Activated effector memory CD4-positive, alpha-beta T cell treated with anti-CD3 and anti-CD28 coated beads, Interleukin-2, amount 50 U/mL, for 16 hours (primary cell): Measurements from ENCODE around the gene RASA3.

Source experiments
- DNase-seq: peaks from one replicate; pipeline ENCODE4 v3.0.0-alpha.2; 2020

RASA3 gene

DNA sequence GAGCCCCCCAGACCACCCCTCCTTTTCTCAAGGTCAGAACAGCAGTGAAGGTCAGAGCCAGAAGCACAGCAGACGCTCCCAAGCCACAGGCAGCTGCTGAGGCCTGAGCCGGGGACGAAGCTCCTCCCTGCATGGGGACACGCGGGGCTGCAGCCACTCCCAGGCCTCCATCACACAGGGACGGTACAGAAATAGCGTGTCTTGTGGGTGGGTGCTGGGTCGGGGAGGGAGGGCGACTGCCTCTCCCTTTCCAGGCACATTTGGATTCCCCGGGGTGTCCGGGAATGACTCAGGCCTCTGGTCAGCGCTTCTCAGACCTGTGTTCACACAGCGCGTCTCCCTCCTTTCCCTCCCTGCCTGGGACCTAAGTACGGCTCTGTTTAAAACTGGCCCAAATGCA lies 33.2 kb downstream of the RASA3 start:
- peak; percentile 63 for DNase-seq

DNA sequence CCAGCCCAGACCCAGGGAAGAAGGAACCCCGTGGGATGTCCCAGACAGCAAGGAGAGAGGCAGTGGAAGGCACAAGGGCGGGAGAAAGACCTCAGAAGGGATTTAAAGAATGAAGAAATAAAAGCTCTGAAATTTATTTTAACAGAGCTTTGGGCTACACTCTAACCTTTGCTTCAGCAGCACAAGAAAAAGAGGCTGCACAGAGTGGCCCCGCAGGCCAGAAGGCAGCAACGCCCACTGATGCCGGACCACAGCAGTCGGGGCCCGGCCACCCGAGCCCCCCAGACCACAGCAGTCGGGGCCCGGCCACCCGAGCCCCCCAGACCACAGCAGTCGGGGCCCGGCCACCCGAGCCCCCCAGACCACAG lies 33.8 kb downstream of the RASA3 start:
- DNase-seq, result peak; percentile 45

DNA sequence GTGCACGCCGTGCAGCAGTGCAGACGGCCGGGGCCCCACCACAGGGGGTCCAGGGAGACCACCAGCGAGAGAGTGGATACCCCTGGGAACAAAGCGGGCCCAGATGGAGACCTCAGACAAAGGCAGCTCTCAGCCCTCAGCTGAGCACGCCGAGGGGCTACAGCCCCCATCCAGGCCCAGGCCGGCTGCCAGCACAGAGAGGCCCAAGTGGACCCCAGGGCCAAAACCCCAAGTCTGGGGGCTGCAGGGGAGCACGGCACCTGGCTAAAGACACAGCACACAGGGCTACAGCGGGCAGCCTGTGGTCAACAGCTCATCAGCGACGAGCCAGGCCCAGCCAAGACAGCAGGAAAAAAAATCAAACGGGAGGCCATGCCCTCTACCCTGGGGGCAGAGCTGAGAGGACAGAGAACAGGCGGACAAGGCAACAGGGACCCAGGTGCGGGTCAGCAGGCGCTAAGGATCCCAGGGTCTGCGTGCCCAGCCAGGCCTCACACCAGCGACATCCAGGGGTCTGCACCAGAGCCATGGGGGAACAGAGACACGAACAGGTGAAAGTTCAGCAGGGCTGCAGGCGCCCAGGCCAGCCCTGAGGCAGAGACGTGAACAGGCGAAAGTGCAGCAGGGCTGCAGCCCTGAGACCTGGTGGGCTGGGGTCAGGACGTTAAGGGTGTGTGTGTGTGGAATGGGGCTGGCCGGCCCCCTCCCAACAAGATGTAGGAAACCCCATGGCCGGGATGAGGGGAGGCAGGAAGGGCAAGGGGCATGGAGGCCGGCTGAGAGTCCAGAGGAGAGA lies 34.3 kb downstream of the RASA3 start:
- DNase-seq, result peak; percentile 55

DNA sequence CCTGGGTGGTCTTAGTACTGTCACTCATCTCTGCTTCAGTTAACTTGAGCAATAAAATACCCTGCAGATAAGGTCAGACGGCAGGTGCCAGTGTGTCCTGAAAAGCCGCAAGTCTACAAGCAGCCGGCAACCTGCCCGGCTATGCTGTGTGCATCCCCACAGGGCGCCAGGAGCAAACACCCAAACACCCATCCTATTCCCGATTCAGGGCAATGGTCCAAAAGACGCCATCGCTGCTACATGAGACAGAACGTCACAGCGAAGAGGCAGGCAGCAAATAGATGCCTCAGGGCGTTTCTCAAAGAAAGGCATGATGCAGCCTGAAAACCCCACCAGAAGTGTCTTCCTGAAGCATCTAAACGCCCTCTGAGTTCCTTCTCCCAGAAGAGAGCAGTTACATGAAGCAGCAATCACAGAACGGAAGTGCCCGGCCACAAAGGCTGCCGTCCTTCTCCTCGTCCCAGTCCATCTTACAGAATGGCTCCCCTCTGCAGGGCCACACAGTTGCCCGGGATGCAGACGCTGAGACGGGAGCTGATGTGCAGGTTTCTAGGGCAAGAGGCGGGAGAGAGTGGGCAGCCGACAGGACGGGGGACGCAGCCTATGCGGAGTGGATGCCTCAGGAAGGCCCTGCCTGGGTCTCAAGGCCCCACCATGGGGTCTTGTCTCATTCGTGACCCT lies 35.1 kb downstream of the RASA3 start:
- no peak for DNase-seq

DNA sequence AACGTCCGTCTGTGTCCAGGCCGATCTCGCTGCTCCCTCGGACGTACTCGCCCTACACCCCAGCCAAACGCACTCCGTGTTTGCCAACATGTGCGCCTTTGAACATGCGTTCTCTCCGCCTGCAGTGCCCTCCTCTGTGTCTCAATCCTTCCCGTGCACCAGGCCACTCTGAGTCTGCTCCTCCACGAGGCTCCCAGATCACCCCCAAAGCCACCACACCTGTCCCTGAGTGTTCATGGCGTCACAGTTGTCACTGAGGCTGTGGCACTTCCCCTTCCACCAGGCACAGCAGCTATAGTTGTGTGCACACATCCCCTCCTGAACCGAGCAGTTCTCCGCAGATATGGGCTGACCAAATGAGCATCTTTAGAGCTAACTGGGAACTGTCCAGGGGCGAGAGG lies 35.6 kb downstream of the RASA3 start:
- DNase-seq, result peak; percentile 55

DNA sequence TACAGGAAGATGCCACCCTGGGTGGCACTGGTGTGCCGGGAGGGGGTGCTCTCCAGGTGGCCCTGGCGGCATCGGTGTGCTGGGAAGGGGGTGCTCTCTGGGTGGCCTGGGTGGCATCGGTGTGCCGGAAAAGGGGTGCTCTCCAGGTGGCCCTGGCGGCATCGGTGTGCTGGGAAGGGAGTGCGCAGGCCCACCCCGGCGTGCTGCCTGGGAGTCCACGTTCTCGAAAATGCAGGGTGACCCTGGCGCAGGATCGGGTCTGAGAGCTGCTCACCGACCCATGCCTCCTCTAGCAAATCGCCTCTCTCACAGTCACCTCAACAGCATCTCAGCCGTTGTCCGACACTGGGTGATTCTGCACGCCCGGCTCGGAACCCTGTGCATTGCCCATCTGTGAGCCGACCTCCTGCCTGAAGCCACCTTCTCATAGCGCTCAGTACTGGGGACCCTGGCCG lies 36.4 kb downstream of the RASA3 start:
- peak; percentile 47 for DNase-seq

DNA sequence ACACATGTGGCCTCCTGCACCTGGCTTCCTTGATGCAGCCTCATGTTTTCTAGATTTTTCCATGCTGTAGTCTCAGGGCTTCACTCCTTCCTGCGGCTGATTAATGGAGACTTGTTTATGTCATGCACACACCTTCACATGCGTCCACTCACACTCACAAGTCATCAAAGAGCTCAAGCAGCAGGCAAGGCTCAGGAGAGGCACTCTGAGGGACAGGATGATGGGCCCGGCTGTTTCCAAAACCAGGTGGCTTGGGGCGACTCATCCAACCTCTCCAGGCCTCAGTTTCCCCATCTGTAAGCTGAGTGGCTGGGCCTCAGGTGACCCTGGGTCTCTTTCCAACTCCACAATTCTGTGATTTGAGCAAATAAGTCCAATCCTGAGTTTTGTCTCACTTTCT lies 36.9 kb downstream of the RASA3 start:
- peak; percentile 60 for DNase-seq

DNA sequence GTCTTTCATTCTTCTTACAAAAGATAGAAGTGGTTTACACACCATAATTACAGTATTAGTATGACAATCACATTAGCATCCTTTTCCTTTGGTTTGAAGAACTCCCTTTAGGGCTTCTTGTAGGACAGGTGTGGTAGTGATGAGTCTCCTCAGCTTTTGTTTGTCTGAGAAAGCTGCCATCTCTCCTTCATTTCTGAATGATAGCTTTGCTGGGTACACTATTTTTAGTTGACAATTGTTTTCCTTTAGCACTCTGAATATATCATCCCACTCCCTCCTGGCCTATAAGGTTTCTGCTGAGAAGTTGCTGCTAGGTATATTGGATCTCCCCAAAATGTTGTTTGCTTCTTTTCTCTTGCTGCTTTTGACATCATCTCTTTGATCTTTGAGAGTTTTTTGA lies 39.3 kb downstream of the RASA3 start:
- no peak for DNase-seq

DNA sequence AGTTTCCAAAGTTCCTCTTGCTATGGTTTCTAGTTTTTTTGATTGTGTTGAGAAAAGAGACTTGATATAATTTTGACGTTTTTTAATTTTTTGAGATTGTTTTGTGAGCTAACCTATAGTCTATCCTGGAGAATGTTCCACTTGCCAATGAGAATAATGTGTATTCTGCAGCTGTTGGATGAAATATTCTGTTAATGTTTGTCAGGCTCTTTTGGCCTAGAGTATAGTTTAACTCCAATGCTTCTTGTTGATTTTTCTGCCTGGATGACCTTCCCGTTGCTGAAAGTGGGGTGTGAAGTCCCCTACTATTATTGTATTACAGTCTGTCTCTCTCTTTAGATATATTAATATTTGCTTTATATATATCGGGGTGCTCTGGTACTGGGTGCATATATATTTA lies 40.0 kb downstream of the RASA3 start:
- no peak for DNase-seq

DNA sequence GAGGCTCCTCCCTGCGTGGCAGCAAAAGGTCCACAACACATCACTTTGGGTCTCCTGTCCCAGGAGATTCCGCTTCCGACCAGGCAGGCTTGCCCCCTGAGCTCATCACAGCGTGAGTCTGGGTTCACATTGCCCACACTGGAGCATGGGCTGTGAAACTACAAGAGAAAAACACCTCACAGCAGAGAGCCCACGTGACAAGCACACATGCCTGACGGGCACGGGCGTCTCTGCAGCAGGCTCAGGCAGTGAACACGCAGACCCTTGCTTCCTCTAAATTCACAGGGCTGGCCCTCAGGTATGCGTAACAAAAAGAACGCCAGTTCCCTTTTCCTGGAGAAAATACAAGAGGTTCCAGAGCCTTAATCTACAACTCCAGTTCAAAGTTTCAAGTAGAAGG lies 41.9 kb downstream of the RASA3 start:
- peak; percentile 43 for DNase-seq

DNA sequence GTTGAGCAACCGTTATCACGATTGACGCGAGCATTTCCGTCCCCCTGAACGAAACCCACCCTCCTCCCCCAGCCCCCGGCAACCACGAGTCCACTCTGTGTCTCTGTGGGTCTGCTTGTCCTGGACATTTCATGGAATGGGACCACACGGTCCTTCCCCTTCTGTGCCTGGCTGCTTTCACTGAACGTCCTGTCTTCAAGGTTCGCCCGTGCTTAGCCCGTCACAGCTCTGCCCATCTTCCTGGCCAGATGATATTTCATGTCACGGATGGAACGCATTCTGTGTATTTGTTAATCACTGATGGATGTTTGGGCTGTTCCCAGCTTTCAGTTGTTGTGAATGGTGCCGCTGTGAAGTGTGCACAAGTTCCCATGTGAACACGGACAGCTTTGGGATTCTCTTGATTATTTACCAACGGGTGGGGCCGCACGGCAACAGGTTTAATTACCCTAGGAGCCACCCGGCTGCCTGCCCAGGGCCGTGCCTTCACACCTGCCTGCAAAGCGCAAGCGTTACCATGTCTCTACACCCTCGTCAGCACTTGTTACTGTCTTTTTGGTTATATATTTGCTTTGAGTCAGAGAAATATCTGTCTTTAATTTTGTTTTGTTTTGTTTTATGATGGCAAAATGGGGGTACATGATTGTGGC lies 42.5 kb downstream of the RASA3 start:
- peak; percentile 51 for DNase-seq

DNA sequence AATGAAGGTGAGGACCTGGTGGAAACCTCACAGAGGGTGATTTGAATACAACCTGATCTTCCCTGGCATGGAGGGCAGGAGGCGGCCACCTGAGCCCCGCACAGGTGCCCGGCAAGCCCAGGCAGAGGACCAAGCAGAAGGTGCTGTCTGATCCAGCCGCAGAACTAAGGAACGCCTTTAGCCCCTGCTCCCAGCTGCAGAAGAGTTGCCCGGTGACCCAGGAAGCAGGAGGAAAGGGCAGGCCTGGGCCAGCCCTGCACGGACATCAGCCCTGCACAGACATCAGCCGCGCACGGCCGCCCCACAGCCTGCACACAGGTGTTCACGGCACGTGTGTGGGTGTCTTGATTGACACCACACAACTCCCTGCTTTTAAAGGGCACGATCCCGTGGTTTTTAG lies 43.1 kb downstream of the RASA3 start:
- peak; percentile 28 for DNase-seq

DNA sequence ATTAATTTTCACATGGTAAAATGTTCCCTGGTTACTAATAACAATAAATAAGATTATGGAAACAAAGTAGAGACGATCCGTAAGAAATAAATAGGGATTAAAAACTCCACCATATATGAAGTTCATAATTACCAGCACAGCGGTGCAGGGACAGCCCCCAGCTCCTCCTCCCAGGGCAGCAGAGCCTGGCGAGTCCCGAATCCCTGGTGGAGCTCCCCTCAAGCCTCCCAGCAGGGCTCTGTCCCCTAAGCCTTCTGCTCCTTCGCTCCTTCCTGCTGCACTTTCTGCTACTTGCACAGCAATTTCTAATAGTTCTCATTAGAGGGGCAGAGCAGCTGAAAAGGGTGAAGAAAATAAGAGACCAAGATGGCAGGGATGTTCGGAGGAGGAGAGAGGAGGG lies 43.6 kb downstream of the RASA3 start:
- DNase-seq, result no peak

DNA sequence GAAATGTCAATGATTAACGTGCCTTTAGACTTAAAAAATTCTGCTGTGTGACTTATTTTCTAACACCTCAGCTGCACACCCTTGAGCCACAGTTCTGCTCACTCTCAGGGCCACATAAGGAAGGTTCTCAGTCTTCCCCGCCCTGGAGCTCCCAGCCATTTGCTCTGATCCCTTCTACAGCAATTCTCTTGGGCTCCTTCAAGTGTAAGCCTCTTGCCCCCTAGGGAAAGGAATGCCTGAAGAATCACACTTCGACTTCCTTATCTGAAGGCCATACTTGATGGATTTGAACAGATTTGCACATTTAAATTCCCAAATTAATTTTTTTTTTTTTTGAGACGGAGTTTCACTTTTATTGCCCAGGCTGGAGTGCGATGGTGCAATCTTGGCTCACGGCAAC lies 44.2 kb downstream of the RASA3 start:
- peak; percentile 30 for DNase-seq

DNA sequence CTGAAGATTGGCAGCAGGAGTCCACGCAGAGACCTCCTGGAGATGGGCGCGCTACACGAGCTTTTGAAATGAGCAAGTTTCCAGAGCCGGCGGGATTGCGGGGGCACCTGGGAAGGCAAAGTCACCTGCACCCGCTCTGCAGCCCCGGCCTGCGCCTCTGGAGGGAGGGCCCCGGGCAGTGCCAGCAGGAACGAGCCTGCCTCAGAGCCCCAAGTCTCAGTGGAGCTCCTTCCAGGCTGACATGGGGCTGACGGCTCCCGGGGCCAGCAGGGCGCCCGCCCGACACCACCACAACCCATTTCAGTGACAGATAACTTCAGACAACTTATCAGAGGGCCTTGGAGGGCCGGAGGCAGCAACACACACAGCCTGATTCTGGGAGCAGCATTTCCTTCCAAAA lies 45.0 kb downstream of the RASA3 start:
- peak; percentile 62 for DNase-seq

DNA sequence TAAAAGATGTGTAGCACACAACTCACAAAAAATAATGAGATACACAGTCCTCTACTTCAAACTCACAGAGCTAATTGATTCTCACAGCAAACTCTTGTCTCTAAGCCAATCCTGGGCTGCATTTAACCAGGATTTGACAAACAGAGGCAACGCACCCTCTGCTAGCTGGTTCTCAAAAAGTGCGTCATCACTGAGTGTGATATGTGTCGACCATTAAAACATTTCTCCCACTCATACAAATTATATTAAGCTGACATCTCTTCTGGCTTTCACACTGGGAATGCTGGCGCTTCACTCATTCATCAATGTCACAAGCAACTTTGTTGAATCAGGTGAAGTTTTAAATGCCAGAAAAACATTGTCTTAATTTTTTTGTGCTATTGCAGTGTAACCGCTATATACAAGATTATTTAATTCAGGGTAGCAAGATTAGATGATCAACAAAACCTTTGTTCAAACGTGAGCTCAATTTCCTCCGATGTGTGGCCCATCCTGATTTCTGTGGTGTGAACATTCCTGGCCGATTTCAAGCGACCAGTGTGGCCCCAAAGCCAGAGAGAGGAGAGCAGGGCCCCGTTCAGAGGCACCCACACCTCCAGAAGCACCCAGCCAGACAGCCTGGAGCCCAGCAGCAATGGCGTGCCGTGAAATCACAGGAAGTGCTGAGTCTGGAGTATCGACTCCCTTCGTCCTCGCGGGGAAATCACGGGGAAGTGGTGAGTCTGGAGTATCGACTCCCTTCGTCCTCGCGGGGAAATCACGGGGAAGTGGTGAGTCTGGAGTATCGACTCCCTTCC lies 49.4 kb downstream of the RASA3 start:
- peak; percentile 57 for DNase-seq

DNA sequence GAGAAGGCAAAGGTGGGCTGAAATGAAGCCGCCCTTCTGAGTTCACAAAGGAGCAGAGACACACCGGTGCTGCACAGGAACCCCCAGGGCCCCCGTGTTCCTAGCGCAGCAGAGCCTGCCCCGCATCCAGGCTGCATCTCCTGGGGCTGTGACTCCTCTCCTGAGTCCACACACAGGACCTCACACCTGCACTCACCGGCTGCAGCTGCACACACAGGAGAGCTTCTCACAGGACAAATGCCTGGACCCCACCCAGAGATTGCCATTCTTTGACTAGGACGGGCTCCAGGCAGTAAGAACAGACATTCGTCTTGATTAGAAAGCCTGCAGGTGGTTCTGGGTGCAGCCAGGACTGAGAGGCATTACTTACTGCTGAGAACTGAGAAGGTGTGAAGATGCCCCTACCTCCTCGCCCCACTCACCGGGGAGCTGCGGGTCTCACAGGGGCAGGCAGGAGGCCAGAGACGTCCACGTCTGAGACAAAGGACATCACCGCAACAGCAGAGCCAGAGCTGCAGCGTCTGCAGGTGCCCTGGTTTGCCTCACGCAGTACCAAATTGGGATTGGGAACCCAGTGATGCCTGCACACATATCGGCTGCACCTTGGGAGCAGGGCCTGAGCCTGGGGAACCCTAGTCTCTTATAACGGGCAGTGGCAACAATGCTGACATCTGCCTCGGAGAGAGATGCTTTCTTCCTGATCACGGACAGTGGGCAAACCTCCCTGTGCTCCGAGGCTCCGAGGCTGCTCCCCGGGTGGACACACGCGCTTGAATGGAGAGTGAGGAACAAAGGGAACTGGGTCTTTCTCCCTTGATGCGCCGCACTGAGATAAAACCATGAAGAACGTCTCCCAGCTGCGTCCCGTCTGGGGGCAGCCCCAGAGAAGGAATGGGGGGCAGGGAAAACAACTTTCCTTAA lies 50.4 kb downstream of the RASA3 start:
- peak; percentile 60 for DNase-seq

DNA sequence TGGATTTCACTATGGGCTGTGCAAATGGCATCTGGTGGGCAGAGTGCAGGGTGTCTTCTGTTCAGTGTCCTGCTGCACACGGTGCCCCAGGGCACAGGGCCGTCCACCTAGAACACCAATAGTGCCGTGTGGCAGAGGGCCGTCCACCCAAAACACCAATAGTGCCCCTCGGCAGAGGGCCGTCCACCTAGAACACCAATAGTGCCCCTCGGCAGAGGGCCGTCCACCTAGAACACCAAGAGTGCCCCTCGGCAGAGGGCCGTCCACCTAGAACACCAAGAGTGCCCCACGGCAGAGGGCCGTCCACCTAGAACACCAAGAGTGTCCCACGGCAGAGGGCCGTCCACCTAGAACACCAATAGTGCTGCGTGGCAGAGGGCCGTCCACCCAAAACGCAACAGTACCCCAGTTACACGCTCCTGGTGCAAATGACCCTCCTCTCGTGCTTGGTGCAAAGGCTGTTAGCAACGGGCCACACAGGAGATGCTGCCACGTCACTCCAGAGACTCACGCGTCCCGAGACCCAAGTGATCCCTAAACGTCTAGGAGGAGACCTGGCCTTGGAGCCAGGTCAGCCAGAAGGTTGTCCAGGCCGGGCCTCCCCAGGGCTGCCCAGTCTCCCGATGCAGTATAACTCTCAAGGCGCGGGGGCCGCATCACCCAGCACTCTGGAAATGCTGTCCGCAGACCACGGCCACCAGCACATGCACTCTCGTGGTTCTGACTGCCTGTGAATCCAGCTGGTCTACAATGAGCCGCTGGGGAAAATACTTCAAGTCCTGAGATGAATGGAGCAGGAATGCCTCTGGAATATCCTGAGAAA lies 51.5 kb downstream of the RASA3 start:
- DNase-seq, result peak; percentile 60

DNA sequence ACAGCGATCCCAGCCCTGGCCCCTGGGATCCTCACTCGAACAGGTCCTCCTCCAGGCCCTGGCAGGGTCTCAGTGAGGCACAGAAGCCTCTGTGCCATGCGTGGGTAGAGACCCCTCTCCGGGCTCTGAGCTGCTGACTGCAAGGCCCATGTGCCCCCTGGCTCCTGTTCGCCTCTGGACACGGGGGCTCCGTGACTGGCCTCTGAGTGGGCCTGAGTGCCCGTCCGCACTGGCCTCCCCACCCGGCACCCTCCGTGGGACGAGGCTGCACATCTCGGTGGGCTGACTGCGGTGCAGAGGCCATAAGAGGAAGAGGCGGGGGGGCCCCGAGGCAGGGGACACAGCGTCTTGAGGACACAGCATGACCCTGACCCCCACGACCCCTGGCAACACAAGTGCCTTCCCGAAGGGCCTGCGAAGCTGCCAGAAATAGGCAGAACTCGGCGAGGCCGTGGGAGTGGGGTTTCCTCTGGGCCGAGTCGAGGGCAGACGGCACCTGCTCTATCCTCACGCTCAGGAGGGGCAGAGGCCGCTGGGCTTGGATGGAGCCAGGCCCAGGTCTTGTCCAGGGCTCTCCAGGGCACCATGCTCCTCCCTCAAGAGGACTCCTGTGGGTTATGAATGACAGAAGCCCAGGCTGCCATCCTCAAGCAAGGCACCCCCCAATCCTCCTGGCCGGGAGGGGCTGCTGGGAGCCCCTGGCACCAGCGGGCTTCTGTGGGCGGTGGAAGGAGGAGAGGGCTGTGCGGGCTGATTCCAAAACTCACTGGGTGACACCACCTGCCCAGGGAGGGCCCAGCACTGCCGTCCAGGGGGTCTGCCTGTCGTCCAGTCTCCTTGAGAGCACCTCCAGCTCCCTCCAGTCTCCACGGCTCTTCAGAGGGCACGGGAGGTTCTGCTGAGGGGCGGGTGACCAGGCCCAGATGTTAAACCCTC lies 52.6 kb downstream of the RASA3 start:
- peak; percentile 60 for DNase-seq
